ENCODE measurements around the gene PPM1M.

PPM1M gene

DNA sequence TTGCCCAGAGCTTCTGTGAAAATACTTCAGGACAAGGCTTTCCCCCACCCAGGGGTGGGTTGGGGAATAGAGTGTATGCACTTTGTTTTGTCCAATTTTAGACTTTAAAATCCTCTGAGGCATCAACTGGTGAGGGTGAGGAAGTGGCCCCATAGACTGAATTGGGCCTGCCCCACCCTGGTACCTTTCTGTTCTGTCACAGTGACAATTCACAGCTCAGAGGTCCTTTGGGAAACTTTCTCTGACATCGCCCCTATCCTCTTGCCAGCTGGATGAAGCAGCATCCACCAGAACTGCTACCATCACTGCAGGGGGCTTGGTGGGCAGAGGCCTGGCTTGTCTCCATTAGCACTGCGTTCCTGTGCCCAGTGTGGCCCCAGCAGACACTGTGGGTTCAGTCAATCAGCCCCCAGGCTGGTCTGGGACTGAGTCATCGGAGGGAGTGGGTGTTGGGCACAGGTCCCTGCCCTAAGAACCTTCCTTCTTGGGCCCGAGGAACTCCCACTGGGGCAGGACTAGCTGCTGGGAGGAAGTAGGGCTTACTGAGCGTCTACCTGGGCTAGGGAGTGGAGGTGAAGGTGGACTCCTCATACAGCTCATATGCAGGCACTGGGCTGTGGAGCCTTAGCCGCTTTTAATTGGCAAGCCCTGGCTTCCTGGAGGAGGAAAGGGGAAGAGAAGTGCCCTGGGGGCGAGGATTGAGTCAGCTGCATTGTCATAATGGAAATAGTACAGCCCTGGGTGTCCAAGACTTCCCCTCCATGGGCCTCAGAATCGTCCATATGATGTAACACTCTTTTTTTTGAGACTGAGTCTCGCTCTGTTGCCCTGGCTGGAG lies 1.5 kb upstream of the PPM1M start:
- no peak for DNase-seq (ENCODE audit: low read depth)
- TF ChIP-seq, protein P1, sequence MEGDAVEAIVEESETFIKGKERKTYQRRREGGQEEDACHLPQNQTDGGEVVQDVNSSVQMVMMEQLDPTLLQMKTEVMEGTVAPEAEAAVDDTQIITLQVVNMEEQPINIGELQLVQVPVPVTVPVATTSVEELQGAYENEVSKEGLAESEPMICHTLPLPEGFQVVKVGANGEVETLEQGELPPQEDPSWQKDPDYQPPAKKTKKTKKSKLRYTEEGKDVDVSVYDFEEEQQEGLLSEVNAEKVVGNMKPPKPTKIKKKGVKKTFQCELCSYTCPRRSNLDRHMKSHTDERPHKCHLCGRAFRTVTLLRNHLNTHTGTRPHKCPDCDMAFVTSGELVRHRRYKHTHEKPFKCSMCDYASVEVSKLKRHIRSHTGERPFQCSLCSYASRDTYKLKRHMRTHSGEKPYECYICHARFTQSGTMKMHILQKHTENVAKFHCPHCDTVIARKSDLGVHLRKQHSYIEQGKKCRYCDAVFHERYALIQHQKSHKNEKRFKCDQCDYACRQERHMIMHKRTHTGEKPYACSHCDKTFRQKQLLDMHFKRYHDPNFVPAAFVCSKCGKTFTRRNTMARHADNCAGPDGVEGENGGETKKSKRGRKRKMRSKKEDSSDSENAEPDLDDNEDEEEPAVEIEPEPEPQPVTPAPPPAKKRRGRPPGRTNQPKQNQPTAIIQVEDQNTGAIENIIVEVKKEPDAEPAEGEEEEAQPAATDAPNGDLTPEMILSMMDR (IDR thresholded peaks at IDR 0.05; ENCODE audit: low read depth, low read length, missing control alignments): no peak
- H3K4me3 ChIP-seq (ENCODE audit: low read depth, low read length): no peak overlapping the region
- in situ Hi-C loops (cut with HindIII; ENCODE audit: low sequenced_read_pairs): no loop called here

DNA sequence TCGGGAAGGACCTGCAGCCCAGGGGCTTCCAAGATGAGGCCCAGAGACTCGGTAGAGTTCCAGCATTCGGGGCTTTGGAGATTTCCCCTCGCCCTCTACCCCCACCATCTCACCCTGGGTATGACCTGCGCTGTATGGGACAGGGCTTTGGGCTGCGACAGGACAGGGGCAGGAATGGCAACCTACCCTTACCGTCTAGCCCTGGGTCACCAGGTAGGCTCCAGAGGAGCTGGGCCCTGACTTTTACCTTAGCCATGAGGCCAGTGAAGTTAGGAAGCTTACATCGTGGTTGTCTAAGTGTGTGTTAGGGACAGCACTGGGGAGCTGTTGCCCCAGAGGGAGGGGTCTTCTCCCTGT lies 683 bp downstream of the PPM1M start:
- TF ChIP-seq, protein P1 (IDR thresholded peaks at IDR 0.05; ENCODE audit: low read depth, low read length, missing control alignments): no peak
- no peak for DNase-seq (ENCODE audit: low read depth)
- H3K4me3 ChIP-seq (ENCODE audit: low read depth, low read length): peak overlapping the region; percentile 50
- in situ Hi-C loops (cut with HindIII; ENCODE audit: low sequenced_read_pairs): no loop called here

DNA sequence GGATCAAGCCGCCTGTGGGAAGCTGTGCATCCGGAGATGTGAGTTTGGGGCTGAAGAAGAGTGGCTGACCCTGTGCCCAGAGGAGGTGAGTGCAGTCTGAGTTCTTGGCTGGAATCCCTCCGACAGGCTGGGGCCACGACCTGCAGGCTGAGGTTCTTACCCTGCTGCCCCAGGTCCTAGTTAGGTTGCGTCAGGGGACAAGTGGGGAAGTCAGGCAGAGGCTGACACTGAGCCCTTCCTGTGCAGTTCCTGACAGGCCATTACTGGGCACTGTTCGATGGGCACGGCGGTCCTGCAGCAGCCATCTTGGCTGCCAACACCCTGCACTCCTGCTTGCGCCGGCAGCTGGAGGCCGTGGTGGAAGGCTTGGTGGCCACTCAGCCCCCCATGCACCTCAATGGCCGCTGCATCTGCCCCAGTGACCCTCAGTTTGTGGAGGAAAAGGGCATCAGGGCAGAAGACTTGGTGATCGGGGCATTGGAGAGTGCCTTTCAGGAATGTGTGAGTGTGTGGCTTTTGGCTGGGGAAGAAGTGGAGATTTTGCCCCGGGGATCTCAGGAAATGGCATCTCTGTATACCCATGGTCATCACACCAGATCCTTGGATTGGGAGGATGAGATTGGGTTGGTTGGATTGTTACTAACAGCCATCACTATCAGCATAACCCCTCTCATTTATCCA lies 1.3 kb downstream of the PPM1M start:
- no peak for DNase-seq (ENCODE audit: low read depth)
- peak overlapping the region; percentile 50 for H3K4me3 ChIP-seq (ENCODE audit: low read depth, low read length)
- TF ChIP-seq, protein P1 (IDR thresholded peaks at IDR 0.05; ENCODE audit: low read depth, low read length, missing control alignments): no peak
- in situ Hi-C loops (cut with HindIII; ENCODE audit: low sequenced_read_pairs): no loop called here

DNA sequence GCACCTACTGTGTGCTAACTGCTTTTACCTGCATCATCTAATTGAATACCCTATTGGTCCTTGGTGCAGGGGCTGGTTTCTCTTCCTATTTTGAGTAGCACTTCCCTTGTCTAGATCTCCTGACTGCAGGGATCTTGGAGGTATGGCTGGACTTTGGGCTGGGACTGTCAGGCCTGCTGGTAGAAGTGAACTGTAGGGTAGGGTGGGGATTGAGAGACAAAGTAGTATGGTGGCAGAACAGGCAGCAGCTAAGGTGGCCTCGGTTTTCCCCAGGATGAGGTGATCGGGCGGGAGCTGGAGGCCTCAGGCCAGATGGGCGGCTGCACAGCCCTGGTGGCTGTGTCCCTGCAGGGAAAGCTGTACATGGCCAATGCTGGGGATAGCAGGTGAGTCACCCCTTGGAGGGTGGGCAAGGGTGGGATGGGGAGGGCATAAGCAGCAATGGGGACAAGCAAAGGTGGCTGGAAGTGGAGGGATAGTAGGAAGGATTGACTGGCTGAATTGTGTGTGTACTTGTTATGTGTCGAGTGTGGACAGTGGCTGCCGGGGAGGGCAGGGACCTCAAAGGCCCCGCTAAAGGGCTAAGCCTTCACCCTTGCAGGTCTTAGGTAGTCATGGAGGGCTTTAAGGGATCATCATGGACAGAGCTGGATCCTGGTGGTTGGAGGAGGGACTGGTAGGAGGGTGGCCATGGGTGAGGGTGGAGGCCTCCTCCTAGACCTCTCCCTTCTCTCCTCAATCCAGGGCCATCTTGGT lies 2.0 kb downstream of the PPM1M start:
- no peak overlapping the region for H3K4me3 ChIP-seq (ENCODE audit: low read depth, low read length)
- in situ Hi-C loops (cut with HindIII; ENCODE audit: low sequenced_read_pairs): no loop called here
- DNase-seq (ENCODE audit: low read depth): no peak
- TF ChIP-seq, protein P1 (IDR thresholded peaks at IDR 0.05; ENCODE audit: low read depth, low read length, missing control alignments): no peak

DNA sequence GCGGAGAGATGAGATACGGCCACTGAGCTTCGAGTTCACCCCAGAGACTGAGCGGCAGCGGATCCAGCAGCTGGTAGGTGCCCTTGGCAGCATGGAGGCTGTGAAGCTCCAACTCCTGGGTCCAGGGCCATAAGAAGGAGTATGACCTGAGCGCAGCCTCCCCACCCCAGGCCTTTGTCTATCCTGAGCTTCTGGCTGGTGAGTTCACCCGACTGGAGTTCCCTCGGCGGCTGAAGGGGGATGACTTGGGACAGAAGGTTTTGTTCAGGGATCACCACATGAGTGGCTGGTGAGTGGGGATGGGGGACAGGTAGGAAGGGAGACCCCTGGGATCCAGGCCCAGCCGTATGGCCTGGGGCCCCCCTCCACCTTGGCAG lies 2.6 kb downstream of the PPM1M start:
- DNase-seq (ENCODE audit: low read depth): no peak
- TF ChIP-seq, protein P1 (IDR thresholded peaks at IDR 0.05; ENCODE audit: low read depth, low read length, missing control alignments): no peak
- in situ Hi-C loops (cut with HindIII; ENCODE audit: low sequenced_read_pairs): no loop called here
- H3K4me3 ChIP-seq (ENCODE audit: low read depth, low read length): no peak overlapping the region

DNA sequence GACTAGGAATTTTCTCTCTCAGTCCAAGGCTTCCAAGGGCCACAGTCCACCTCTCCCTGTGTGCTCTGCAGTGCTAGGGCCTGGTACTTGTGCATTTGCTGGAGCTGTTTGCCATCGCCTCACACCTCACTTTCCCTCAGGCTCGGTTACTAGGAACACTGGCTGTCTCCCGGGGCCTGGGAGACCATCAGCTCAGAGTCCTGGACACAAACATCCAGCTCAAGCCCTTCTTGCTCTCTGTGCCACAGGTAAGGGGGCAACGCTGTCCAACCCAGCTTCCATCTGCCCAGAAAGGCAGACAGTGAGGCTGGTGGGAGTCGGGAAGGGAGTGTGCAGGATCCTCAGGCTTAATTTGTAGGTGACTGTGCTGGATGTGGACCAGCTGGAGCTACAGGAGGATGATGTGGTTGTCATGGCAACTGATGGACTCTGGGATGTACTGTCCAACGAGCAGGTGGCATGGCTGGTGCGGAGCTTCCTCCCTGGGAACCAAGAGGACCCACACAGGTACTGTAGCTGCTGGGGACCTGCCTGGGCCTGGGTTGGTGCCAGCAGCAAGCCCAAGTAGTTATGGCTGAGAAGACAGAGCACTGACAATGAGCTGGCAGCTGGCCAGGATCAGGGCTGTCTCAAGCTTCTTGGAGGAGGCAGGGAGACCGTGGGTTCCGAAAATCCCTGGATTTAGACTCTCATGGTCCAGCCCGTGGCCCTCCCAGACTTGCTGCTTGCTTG lies 3.4 kb downstream of the PPM1M start:
- DNase-seq (ENCODE audit: low read depth): no peak
- in situ Hi-C loops (cut with HindIII; ENCODE audit: low sequenced_read_pairs): no loop called here
- TF ChIP-seq, protein P1 (IDR thresholded peaks at IDR 0.05; ENCODE audit: low read depth, low read length, missing control alignments): no peak
- H3K4me3 ChIP-seq (ENCODE audit: low read depth, low read length): no peak overlapping the region
